Measurements from ENCODE around the gene DNAAF1.
A peak's percentile ranks its signal among the peaks of the same experiment; 100 is the strongest.

DNAAF1 gene

DNA sequence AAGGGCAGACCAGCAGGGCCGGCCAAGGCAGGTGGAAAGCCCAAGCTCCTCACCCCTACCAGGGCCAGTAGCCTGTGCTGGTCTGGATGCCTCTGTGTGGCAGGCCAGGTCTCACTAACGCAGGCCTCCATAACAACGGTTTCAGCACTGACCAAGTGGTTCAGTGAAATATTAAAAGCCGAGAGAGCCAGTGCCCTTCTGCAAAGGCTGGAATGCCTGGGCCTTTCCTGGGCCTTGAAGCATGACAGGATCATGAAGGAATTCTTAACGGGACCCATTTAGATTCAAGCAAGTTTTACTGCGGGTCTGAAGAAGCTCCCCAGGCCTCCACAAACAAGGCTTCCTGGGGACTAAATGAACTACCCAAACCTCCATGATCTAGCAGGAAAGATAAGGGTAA, 62.1 kb downstream of the DNAAF1 start:
- no peak overlapping the region for H3K27ac ChIP-seq (ENCODE audit: low read length, poor library complexity, severe bottlenecking)
- no peak overlapping the region for H3K4me2 ChIP-seq (ENCODE audit: low read length, poor library complexity, severe bottlenecking)
- H3K23ac ChIP-seq (ENCODE audit: low read length in 2 of 2) = no peak overlapping the region
- no peak overlapping the region for H4K91ac ChIP-seq (ENCODE audit: low read length)
- H2BK12ac ChIP-seq (ENCODE audit: low read length in 2 of 2) = no peak overlapping the region
- no peaks in the 10 kb centered on the region for H3K9me3 ChIP-seq (ENCODE audit: control insufficient read depth, low read length)
- H3K18ac ChIP-seq (ENCODE audit: low read depth in 1 of 2, low read length in 2 of 2) = no peak overlapping the region
- no peak overlapping the region for H2AK5ac ChIP-seq (ENCODE audit: low read length, severe bottlenecking)
- no peak overlapping the region for H4K8ac ChIP-seq (ENCODE audit: low read length)
- H3K4ac ChIP-seq (ENCODE audit: low read depth in 1 of 2, low read length in 2 of 2) = no peak overlapping the region
- 70% methylated on average over 6 of the region's 6 CpGs for WGBS
- no peak overlapping the region for H3K9ac ChIP-seq (ENCODE audit: low read length)
- no peak overlapping the region for H2BK15ac ChIP-seq (ENCODE audit: low read depth, poor library complexity, severe bottlenecking)
- no peak overlapping the region for H2BK120ac ChIP-seq (ENCODE audit: low read depth, low read length)
- no peak for DNase-seq
- no peak overlapping the region for H3K14ac ChIP-seq (ENCODE audit: low read length in 2 of 2)
- H2BK5ac ChIP-seq (ENCODE audit: low read depth, low read length, poor library complexity, severe bottlenecking) = no peak overlapping the region
- no peaks in the 10 kb centered on the region for H3K36me3 ChIP-seq (ENCODE audit: control insufficient read depth in 1 of 2, insufficient read depth in 2 of 2, low read depth in 1 of 2, low read length in 2 of 2)
- no peak overlapping the region for H2AFZ ChIP-seq (ENCODE audit: low read depth, low read length)
- peaks cover 7% of the 10 kb centered on the region for H3K4me1 ChIP-seq (ENCODE audit: control insufficient read depth, insufficient read depth, low read depth, low read length)
- no peak overlapping the region for H3K4me3 ChIP-seq (ENCODE audit: insufficient read depth in 1 of 2, low read depth in 1 of 2, low read length in 2 of 2)
- no peaks in the 10 kb centered on the region for H3K79me1 ChIP-seq (replicated peaks; ENCODE audit: low read length, poor library complexity, severe bottlenecking)
- peaks cover 6 to 34% of the 10 kb centered on the region in 2 experiments for H3K27me3 ChIP-seq (ENCODE audit: control insufficient read depth in 1 of 2, insufficient read depth in 1 of 2, low read length in 2 of 2)

DNA sequence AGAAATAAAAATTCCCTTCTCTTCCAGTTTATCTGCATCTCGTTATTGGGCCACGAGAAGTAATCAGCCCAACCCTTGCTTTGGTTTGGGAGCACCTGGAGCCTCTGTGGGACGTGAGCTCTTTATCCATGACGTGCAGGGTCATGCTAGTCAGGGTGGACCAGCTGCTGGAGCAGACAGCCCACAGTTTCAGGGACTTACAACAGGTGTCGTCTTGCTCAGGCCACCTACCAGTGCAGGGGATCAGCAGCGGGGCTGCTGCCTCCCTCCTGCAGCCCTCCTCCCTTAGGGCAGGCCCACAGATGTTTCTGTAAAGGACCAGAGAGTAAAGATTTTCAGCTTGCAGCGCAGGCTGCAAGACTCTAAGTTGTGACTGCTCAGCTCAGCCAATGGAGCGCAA, 62.8 kb downstream of the DNAAF1 start:
- Histone ChIP-seq H3K27ac (ENCODE audit: low read length, poor library complexity, severe bottlenecking) (no peak overlapping the region), H3K36me3 (ENCODE audit: control insufficient read depth in 1 of 2, insufficient read depth in 2 of 2, low read depth in 1 of 2, low read length in 2 of 2) (no peaks in the 10 kb centered on the region), H3K18ac (ENCODE audit: low read depth in 1 of 2, low read length in 2 of 2) (no peak overlapping the region), H2BK15ac (ENCODE audit: low read depth, poor library complexity, severe bottlenecking) (no peak overlapping the region), H3K4me3 (ENCODE audit: insufficient read depth in 1 of 2, low read depth in 1 of 2, low read length in 2 of 2) (no peak overlapping the region), H3K14ac (ENCODE audit: low read length in 2 of 2) (no peak overlapping the region), H3K9me3 (ENCODE audit: control insufficient read depth, low read length) (no peaks in the 10 kb centered on the region), H3K9ac (ENCODE audit: low read length) (no peak overlapping the region), H3K23ac (ENCODE audit: low read length in 2 of 2) (no peak overlapping the region), H3K4ac (ENCODE audit: low read depth in 1 of 2, low read length in 2 of 2) (no peak overlapping the region), H3K27me3 (ENCODE audit: control insufficient read depth in 1 of 2, insufficient read depth in 1 of 2, low read length in 2 of 2) (peaks cover 6 to 39% of the 10 kb centered on the region in 2 experiments), H4K8ac (ENCODE audit: low read length) (no peak overlapping the region), H3K4me1 (ENCODE audit: control insufficient read depth, insufficient read depth, low read depth, low read length) (peaks cover 7% of the 10 kb centered on the region), H4K91ac (ENCODE audit: low read length) (no peak overlapping the region), H3K4me2 (ENCODE audit: low read length, poor library complexity, severe bottlenecking) (no peak overlapping the region), H2BK120ac (ENCODE audit: low read depth, low read length) (no peak overlapping the region), H2BK12ac (ENCODE audit: low read length in 2 of 2) (no peak overlapping the region), H2AFZ (ENCODE audit: low read depth, low read length) (no peak overlapping the region), H2BK5ac (ENCODE audit: low read depth, low read length, poor library complexity, severe bottlenecking) (no peak overlapping the region), H3K79me1 (replicated peaks; ENCODE audit: low read length, poor library complexity, severe bottlenecking) (no peaks in the 10 kb centered on the region), H2AK5ac (ENCODE audit: low read length, severe bottlenecking) (no peak overlapping the region)
- WGBS = 81% methylated on average over 8 of the region's 8 CpGs
- DNase-seq = no peak

DNA sequence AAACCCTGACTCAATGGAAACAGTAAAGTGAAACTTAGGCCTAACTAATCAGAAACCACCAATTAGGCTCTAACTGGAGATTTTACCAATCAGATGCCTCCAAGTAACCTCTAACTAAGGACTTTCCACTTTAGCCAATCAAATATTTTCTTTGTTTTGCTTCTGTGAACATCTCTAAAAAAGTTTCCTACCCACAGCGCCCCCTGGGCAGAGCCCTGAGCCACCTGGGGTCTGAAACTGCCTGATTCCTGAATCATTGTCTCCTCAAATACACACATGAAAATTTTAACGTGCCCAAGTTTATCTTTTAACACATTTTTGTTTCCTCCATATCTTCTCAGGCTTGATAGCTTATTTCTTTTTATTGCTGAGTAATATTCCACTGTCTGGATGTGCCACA, 64.9 kb downstream of the DNAAF1 start:
- H3K4me3 ChIP-seq (ENCODE audit: insufficient read depth in 1 of 2, low read depth in 1 of 2, low read length in 2 of 2) = no peak overlapping the region
- peaks cover 7% of the 10 kb centered on the region for H3K4me1 ChIP-seq (ENCODE audit: control insufficient read depth, insufficient read depth, low read depth, low read length)
- H3K23ac ChIP-seq (ENCODE audit: low read length in 2 of 2) = no peak overlapping the region
- H2BK12ac ChIP-seq (ENCODE audit: low read length in 2 of 2) = no peak overlapping the region
- H4K91ac ChIP-seq (ENCODE audit: low read length) = no peak overlapping the region
- no peaks in the 10 kb centered on the region for H3K36me3 ChIP-seq (ENCODE audit: control insufficient read depth in 1 of 2, insufficient read depth in 2 of 2, low read depth in 1 of 2, low read length in 2 of 2)
- no peak overlapping the region for H2BK15ac ChIP-seq (ENCODE audit: low read depth, poor library complexity, severe bottlenecking)
- no peaks in the 10 kb centered on the region for H3K79me1 ChIP-seq (replicated peaks; ENCODE audit: low read length, poor library complexity, severe bottlenecking)
- no peak overlapping the region for H3K9ac ChIP-seq (ENCODE audit: low read length)
- no peak overlapping the region for H3K14ac ChIP-seq (ENCODE audit: low read length in 2 of 2)
- H4K8ac ChIP-seq (ENCODE audit: low read length) = no peak overlapping the region
- H2AK5ac ChIP-seq (ENCODE audit: low read length, severe bottlenecking) = no peak overlapping the region
- no peak overlapping the region for H3K27ac ChIP-seq (ENCODE audit: low read length, poor library complexity, severe bottlenecking)
- WGBS = 90% methylated on average over 2 of the region's 2 CpGs
- H3K18ac ChIP-seq (ENCODE audit: low read depth in 1 of 2, low read length in 2 of 2) = no peak overlapping the region
- H3K9me3 ChIP-seq (ENCODE audit: control insufficient read depth, low read length) = no peaks in the 10 kb centered on the region
- no peak overlapping the region for H2BK120ac ChIP-seq (ENCODE audit: low read depth, low read length)
- peaks cover 11 to 44% of the 10 kb centered on the region in 2 experiments for H3K27me3 ChIP-seq (ENCODE audit: control insufficient read depth in 1 of 2, insufficient read depth in 1 of 2, low read length in 2 of 2)
- H2BK5ac ChIP-seq (ENCODE audit: low read depth, low read length, poor library complexity, severe bottlenecking) = no peak overlapping the region
- no peak overlapping the region for H2AFZ ChIP-seq (ENCODE audit: low read depth, low read length)
- DNase-seq = peak; percentile 24
- H3K4ac ChIP-seq (ENCODE audit: low read depth in 1 of 2, low read length in 2 of 2) = no peak overlapping the region
- H3K4me2 ChIP-seq (ENCODE audit: low read length, poor library complexity, severe bottlenecking) = no peak overlapping the region

DNA sequence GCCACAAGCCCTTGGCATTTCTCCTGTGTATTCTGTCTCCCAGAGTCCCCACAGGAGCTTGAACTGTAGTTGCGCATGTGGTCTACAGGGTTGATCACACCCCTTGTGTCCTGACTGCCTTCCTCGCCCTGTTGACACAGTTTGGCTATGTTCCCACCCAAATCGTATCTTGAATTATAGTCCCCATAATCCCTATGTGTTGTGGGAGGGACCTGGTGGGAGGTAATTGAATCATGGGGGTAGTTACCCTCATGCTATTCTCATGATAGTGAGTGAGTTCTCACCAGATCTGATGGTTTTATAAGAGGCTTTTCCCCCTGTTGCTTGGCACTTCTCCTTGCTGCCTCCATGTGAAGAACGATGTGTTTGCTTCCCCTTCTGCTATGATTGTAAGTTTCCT, 67.0 kb downstream of the DNAAF1 start:
- WGBS = 85% methylated on average over 2 of the region's 4 CpGs
- Histone ChIP-seq H3K4me2 (ENCODE audit: low read length, poor library complexity, severe bottlenecking) (no peak overlapping the region), H3K36me3 (ENCODE audit: control insufficient read depth in 1 of 2, insufficient read depth in 2 of 2, low read depth in 1 of 2, low read length in 2 of 2) (no peaks in the 10 kb centered on the region), H2AK5ac (ENCODE audit: low read length, severe bottlenecking) (no peak overlapping the region), H2BK12ac (ENCODE audit: low read length in 2 of 2) (no peak overlapping the region), H2BK120ac (ENCODE audit: low read depth, low read length) (no peak overlapping the region), H3K9ac (ENCODE audit: low read length) (no peak overlapping the region), H3K9me3 (ENCODE audit: control insufficient read depth, low read length) (no peaks in the 10 kb centered on the region), H3K14ac (ENCODE audit: low read length in 2 of 2) (no peak overlapping the region), H2AFZ (ENCODE audit: low read depth, low read length) (no peak overlapping the region), H3K18ac (ENCODE audit: low read depth in 1 of 2, low read length in 2 of 2) (no peak overlapping the region), H3K23ac (ENCODE audit: low read length in 2 of 2) (no peak overlapping the region), H2BK5ac (ENCODE audit: low read depth, low read length, poor library complexity, severe bottlenecking) (no peak overlapping the region), H3K27ac (ENCODE audit: low read length, poor library complexity, severe bottlenecking) (no peak overlapping the region), H3K4me3 (ENCODE audit: insufficient read depth in 1 of 2, low read depth in 1 of 2, low read length in 2 of 2) (no peak overlapping the region), H3K79me1 (replicated peaks; ENCODE audit: low read length, poor library complexity, severe bottlenecking) (no peaks in the 10 kb centered on the region), H3K4me1 (ENCODE audit: control insufficient read depth, insufficient read depth, low read depth, low read length) (peaks cover 2% of the 10 kb centered on the region), H3K4ac (ENCODE audit: low read depth in 1 of 2, low read length in 2 of 2) (no peak overlapping the region), H4K8ac (ENCODE audit: low read length) (no peak overlapping the region), H4K91ac (ENCODE audit: low read length) (no peak overlapping the region), H2BK15ac (ENCODE audit: low read depth, poor library complexity, severe bottlenecking) (peak overlapping the region; percentile 23), H3K27me3 (ENCODE audit: control insufficient read depth in 1 of 2, insufficient read depth in 1 of 2, low read length in 2 of 2) (peaks cover 7 to 37% of the 10 kb centered on the region in 2 experiments)
- no peak for DNase-seq

Measured in mesenchymal stem cell (in vitro differentiated cells and primary cell).